Hepatic stellate cell (primary cell): Measurements from ENCODE around the gene NDUFV1.
A peak's percentile ranks its signal among the peaks of the same experiment; 100 is the strongest.

Source experiments
- DNase-seq: peaks from one replicate; pipeline ENCODE4 v3.0.0; 2011; ENCODE audit warnings: low spot score

The NDUFV1 gene

DNA sequence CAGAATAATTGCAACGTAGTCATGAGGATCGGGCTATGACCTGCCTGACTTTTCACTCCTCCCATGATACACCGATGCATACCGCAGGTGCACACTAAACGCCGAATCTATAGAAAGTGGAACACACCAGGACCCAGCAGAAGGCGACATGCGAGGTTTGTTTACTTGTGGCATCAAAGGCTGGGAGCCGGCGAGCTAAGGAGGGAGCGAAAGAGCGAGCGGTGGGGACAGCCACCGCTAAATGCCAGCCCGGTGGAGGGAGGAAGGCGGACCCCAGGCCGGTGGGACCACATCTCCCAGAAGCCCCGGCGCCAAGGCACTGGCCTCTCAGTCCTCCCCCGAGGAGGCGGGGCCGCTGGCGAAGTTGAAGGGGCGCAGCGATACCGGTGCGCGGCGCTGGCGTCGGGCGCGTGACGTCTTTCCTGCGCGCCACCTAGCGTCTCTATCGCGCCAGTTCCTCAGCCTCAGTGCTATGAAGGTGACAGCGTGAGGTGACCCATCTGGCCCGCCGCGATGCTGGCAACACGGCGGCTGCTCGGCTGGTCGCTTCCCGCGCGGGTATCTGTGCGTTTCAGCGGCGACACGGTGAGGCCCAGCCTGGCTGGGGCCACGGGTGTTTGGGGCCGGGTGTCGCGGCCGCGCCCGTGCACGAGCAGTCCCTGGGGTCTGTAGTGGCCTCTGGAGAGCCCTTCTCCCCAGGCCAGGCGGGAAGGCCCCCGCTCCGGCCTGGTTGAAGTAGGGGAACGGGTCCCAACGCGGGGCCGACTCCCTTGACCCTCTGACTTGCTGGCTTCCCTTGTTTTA, at the start of gene NDUFV1:
Gene NDUFV1 (plus strand): TSS at position 445 of the 804 bp plus-strand sequence. CDS start 69 bp downstream, at position 514.
- DNase-seq = peak; percentile 91

- peak; percentile 45 for DNase-seq
Observed at GRCh38 chr11:67558084-67558772, 48.5 kb upstream of the NDUFV1 start.

- DNase-seq = no peak
Observed at GRCh38 chr11:67561971-67562619, 44.6 kb upstream of the NDUFV1 start.

DNA sequence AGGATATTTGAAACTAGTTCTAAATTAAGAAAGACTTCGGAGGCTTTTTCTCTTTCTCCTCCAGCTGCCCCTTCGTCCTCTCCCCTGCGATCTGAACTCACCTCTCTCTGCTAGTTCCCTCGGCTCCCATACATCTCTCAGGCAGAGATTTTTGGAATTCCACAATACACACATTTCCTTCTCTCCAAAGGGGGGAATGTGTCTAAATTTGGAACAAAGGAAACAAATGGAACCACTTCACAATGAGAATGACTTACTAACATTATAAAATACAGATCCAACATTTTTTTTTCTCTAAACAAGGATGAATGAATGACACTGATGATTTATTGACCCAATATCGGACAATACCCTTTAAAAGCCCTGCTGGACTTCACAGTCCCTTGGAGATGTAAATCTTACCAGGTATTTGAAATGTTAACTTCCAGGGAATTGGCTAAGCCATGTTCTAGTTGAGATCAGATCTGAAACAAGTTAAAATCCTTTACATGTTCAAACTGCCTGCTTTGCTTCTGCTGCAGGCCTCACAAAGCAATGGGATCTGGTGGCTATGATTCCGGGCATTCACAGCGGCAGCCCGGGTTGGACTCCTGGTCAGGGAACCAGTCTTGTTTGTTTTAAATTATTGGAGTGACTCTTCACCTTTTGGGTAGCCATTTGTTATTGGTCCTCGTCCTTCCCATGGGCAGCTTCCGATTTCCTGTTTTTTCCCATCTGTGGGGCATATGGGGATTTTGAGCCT, 43.6 kb upstream of the NDUFV1 start:
- no peak for DNase-seq

DNA sequence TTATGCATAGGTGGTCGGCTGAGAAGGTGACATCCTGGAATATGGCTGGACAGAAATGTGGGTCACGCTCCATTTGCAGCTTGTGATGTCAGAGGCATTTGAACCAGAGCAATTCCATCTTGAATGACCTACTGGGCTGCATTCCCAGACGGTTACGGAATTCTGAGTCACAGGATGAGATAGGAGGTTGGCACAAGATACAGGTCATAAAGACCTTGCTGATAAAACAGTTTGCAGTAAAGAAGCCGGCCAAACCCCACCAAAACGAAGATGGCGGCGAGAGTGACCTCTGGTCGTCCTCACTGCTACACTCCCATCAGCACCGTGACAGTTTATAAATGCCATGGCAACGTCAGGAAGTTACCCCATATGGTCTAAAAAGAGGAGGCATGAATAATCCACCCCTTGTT, 43.0 kb upstream of the NDUFV1 start:
- DNase-seq = peak; percentile 52

- DNase-seq = no peak
Observed at GRCh38 chr11:67564230-67564629, 42.5 kb upstream of the NDUFV1 start.

GRCh38 chr11:67571443-67571842, 35.3 kb upstream of the NDUFV1 start:
- DNase-seq = no peak

DNA sequence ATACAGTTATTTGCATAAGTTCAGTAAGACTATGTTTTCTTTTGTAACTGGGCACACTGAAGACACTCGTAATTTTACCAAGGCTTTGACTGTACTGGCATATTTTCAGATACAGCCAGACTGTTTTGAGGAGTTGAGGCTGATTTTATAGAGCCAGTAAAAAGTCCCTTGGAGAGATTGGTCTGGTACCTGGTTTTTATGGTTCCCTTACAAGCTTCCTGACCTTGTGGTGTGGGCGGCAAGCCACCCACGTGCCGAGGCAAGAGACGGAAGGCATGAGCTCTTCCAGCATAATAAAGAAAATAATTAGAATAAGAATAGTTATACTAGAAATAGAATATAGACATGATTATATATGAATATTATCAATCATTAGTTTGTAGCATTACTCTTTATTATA, 34.4 kb upstream of the NDUFV1 start:
- no peak for DNase-seq

DNA sequence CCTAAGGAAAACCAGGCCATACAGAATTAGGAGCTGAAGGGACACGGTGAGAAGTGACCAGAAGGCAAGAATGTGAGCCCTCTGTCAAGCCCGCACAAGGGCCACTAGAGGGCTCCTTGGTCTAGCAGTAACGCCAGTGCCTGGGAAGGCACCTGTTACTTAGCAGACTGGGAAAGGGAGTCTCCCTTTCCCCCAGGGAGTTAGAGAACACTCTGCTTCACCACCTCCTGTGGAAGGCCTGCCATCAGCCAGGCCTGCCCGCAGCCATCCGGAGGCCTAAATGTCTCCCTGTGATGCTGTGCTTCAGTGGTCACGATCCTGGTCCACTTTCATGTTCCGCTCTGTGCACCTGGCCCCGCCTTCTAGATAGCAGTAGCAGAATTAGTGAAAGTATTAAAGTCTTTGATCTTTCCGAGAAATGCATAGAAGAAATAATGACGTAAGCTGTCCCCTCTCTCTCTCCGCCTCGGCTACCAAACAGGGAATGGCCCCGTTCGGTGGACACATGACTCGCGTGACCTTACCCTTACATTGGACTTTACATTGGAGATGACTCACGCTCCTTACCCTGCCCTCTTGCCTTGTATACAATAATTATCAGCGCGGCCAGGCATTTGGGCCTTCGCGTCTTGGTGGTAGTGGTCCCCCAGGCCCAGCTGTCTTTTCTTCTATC, 33.9 kb upstream of the NDUFV1 start:
- DNase-seq = no peak

- DNase-seq = no peak
Observed at GRCh38 chr11:67574938-67575337, 31.8 kb upstream of the NDUFV1 start.

DNA sequence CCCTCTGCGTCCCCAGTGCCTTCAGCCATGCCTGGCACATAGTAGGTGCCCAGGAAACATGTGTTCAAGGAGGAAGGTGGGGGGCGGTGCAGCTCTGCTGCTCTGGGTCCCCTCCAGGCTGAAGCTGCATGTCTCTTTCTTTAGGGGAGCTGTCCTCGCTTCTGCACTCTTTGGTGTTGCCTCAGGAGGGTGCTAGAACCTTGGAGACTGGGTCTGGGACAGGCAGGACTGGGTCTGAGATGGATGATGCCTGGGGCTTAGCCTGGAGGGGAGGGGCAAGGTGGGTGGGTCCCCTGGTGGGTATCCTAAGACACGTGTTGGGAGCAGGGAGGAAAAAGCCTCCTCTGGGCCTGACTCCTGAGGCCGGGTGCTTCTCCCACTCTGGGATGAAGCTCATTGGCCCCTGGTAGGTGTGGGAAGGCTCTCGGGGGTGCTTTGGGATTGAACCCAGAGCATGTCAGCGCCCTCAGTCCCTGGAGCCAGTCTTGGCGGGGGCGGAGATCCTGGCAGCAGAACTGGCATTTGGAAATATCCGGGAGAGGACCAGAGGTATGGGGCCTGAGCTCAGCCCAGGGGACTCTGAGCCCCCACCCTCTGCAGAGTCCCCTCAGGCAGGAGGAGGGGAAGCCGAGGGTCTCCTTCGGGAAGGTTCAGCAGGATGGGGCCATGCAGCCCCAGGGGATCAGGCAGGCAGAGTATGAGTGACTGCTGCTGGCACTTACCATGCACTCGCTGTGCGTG, 29.8 kb upstream of the NDUFV1 start:
- DNase-seq = no peak

DNA sequence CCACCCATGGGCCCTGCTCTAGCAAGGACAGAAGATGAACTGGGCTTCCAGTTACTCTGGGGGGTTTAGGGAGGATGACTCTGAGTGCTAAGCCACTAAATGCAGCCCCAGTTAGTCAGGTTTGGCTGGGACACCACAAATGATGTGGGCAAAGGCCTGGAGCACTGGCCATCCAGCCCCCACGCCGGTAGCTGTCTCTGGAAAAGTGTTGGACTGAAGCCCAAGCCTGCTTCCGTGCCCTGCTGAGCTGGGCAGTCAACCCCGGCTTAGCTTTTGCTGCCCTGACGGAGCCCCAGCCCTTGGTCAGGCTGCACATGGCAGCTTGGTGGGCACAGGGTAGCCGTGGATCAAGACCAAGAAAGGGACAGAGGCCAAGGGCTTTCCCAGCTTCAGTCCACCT, 28.8 kb upstream of the NDUFV1 start:
- no peak for DNase-seq

- no peak for DNase-seq
Observed at GRCh38 chr11:67581469-67581868, 25.3 kb upstream of the NDUFV1 start.

- no peak for DNase-seq
Observed at GRCh38 chr11:67582011-67582410, 24.7 kb upstream of the NDUFV1 start.

DNA sequence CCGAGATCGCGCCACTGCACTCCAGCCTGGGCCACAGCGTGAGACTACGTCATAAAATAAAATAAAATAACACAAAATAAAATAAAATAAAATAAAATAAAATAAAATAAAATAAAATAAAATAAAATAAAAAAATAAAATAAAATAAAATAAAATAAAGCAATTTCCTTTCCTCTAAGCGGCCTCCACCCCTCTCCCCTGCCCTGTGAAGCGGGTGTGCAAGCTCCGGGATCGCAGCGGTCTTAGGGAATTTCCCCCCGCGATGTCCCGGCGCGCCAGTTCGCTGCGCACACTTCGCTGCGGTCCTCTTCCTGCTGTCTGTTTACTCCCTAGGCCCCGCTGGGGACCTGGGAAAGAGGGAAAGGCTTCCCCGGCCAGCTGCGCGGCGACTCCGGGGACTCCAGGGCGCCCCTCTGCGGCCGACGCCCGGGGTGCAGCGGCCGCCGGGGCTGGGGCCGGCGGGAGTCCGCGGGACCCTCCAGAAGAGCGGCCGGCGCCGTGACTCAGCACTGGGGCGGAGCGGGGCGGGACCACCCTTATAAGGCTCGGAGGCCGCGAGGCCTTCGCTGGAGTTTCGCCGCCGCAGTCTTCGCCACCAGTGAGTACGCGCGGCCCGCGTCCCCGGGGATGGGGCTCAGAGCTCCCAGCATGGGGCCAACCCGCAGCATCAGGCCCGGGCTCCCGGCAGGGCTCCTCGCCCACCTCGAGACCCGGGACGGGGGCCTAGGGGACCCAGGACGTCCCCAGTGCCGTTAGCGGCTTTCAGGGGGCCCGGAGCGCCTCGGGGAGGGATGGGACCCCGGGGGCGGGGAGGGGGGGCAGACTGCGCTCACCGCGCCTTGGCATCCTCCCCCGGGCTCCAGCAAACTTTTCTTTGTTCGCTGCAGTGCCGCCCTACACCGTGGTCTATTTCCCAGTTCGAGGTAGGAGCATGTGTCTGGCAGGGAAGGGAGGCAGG, 23.2 kb upstream of the NDUFV1 start, which contains the start of gene GSTP1:
Gene GSTP1 (plus strand): TSS at position 566 of the 958 bp plus-strand sequence. CDS start 32 bp downstream, at position 598.
- peak; percentile 91 for DNase-seq

DNA sequence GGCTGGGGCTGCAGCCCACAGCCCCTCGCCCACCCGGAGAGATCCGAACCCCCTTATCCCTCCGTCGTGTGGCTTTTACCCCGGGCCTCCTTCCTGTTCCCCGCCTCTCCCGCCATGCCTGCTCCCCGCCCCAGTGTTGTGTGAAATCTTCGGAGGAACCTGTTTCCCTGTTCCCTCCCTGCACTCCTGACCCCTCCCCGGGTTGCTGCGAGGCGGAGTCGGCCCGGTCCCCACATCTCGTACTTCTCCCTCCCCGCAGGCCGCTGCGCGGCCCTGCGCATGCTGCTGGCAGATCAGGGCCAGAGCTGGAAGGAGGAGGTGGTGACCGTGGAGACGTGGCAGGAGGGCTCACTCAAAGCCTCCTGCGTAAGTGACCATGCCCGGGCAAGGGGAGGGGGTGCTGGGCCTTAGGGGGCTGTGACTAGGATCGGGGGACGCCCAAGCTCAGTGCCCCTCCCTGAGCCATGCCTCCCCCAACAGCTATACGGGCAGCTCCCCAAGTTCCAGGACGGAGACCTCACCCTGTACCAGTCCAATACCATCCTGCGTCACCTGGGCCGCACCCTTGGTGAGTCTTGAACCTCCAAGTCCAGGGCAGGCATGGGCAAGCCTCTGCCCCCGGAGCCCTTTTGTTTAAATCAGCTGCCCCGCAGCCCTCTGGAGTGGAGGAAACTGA, 22.4 kb upstream of the NDUFV1 start:
- DNase-seq = peak; percentile 74

DNA sequence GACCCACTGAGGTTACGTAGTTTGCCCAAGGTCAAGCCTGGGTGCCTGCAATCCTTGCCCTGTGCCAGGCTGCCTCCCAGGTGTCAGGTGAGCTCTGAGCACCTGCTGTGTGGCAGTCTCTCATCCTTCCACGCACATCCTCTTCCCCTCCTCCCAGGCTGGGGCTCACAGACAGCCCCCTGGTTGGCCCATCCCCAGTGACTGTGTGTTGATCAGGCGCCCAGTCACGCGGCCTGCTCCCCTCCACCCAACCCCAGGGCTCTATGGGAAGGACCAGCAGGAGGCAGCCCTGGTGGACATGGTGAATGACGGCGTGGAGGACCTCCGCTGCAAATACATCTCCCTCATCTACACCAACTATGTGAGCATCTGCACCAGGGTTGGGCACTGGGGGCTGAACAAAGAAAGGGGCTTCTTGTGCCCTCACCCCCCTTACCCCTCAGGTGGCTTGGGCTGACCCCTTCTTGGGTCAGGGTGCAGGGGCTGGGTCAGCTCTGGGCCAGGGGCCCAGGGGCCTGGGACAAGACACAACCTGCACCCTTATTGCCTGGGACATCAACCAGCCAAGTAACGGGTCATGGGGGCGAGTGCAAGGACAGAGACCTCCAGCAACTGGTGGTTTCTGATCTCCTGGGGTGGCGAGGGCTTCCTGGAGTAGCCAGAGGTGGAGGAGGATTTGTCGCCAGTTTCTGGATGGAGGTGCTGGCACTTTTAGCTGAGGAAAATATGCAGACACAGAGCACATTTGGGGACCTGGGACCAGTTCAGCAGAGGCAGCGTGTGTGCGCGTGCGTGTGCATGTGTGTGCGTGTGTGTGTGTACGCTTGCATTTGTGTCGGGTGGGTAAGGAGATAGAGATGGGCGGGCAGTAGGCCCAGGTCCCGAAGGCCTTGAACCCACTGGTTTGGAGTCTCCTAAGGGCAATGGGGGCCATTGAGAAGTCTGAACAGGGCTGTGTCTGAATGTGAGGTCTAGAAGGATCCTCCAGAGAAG, 21.6 kb upstream of the NDUFV1 start:
- no peak for DNase-seq

DNA sequence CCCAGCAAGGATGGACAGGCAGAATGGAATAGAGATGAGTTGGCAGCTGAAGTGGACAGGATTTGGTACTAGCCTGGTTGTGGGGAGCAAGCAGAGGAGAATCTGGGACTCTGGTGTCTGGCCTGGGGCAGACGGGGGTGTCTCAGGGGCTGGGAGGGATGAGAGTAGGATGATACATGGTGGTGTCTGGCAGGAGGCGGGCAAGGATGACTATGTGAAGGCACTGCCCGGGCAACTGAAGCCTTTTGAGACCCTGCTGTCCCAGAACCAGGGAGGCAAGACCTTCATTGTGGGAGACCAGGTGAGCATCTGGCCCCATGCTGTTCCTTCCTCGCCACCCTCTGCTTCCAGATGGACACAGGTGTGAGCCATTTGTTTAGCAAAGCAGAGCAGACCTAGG, 20.8 kb upstream of the NDUFV1 start:
- DNase-seq = no peak
